LNCaP clone FGC (cell line): ENCODE data around the gene TBX21.

Experiments used
- DNase-seq: peaks from one replicate; pipeline ENCODE4 v3.0.0-alpha.2; 2011; ENCODE audit warnings: low read depth
- H3K4me3 ChIP-seq: 2 replicates; pipeline ENCODE4 v1.5.1; 2011; ENCODE audit warnings: mild to moderate bottlenecking, low read depth, low read length, control low read depth
- TF ChIP-seq, protein P1 (sequence below): IDR thresholded peaks from 2 replicates; pipeline ENCODE4 v1.5.1; 2012; ENCODE audit warnings: mild to moderate bottlenecking; ENCODE audit not compliant: control insufficient read depth, insufficient read depth; ENCODE audit errors: extremely low read depth

The TBX21 gene

DNA sequence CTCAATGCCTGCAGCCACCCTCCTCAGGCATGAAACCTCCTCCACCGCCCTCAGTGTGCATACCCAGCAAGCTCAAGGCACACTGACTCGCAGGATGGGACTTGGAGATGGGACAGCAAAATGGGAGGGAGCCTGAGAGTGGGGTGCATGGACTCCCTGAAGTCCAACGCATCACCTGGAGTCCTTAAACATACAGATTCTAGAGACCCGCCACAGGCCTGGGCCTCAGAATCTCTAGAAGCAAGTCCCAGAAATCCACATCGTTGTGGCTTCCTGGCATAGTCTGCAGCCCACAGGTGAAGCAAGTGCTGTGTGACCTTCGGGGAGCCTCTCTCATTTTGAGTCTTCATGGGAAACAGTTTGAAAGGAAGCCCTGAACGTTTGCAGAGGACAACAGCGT lies 3.6 kb upstream of the TBX21 start:
- TF ChIP-seq, protein P1, sequence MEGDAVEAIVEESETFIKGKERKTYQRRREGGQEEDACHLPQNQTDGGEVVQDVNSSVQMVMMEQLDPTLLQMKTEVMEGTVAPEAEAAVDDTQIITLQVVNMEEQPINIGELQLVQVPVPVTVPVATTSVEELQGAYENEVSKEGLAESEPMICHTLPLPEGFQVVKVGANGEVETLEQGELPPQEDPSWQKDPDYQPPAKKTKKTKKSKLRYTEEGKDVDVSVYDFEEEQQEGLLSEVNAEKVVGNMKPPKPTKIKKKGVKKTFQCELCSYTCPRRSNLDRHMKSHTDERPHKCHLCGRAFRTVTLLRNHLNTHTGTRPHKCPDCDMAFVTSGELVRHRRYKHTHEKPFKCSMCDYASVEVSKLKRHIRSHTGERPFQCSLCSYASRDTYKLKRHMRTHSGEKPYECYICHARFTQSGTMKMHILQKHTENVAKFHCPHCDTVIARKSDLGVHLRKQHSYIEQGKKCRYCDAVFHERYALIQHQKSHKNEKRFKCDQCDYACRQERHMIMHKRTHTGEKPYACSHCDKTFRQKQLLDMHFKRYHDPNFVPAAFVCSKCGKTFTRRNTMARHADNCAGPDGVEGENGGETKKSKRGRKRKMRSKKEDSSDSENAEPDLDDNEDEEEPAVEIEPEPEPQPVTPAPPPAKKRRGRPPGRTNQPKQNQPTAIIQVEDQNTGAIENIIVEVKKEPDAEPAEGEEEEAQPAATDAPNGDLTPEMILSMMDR: no peak
- no peak for DNase-seq
- no peak overlapping the region for H3K4me3 ChIP-seq

DNA sequence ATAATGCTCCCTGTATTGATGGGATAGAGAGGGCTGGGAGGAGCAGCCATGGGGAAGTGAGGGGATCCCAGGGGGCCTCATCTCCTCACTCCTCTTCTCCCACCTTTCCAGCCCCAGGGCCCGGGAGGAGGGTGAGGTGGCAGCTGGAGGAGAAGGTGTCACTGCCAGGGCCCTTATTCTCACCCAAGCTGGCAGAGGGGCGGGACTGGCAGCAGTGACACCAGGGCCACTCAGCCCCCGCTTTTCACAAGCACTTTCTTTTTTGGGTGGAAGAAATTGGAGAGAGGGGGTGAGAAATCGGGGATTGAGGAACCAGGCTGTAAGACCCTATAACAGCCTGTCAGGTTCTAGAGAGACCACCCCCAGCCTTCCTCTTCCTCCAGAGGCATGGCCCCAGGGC lies 2.4 kb upstream of the TBX21 start:
- H3K4me3 ChIP-seq: no peak overlapping the region
- no peak for DNase-seq
- TF ChIP-seq, protein P1: no peak

DNA sequence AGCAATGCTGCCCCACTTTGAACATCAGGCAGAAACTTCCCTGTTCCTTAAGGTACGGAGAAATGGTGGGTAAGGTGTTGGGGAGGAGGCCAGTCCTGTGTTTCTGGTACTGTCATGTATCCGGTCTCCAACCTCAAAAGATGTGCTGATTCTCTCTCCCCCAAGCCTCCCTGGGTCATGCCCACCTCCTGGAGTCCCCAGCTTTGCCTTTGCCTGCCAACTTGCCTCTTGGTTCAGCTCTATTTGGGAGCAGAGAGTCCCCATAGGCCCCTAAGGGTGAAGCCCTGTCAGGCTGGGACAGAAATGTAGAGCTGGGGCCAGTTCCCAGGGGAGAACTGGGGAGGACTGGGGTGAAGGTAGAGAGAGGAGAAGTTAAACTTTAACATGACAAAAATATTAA lies 1.6 kb upstream of the TBX21 start:
- H3K4me3 ChIP-seq: no peak overlapping the region
- TF ChIP-seq, protein P1: no peak
- DNase-seq: no peak

DNA sequence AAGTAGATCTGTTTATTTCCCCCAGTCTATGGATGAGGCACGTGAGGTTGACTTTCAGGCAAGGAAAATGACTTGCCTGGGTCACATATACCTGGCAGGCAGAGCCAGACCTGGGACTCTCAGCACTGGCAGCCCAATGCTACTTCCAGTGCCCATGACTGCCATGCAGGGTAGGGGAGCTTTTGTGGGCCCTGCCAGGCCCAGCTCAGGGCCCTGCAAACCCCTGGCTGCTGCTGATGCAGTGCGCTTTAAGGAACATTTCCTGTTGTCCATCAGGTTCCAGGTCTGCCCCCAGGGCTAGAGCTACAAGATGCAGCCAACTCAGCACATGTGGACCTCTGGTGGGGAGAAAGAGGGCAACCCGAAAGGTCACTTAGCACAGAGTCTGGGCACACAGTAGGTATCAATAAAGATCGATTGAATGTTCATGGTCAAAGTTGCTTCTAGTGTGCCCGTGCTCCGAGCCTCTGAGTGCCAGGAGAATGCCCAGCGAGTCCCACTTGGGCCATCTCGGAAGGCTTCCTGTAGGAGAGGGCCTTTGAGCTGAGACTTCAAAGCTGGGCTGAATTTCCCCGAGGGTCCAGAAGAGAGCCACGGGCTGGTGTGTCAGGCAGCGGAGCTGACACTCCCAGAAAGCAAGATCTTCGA lies 513 bp upstream of the TBX21 start:
- H3K4me3 ChIP-seq: no peak overlapping the region
- no peak for DNase-seq
- TF ChIP-seq, protein P1: no peak

DNA sequence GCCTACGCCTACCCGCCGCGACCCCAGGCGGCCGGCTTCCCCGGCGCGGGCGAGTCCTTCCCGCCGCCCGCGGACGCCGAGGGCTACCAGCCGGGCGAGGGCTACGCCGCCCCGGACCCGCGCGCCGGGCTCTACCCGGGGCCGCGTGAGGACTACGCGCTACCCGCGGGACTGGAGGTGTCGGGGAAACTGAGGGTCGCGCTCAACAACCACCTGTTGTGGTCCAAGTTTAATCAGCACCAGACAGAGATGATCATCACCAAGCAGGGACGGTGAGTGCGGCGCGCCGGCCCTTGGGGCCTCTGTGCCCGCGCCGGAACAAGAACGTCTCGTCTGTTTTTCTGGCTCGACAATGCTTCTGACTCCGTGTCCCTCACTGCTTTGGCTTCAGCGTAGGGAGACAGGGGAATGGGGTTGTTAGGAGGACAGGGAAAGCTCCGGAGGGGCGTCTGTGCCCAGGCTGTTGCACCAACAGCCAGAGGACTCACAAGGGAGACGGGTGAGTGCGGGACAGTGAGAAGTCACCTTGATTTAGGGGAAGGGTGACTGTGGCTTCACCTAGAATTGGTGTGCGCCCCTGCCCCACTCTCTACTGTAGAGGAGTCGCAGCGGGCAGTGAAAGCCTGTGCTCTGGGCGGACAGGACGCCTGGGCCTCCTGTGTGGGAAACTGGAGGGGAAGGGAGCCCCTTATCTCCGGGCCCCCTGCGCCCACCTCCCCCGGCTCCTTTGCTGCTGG lies 806 bp downstream of the TBX21 start:
- DNase-seq: no peak

DNA sequence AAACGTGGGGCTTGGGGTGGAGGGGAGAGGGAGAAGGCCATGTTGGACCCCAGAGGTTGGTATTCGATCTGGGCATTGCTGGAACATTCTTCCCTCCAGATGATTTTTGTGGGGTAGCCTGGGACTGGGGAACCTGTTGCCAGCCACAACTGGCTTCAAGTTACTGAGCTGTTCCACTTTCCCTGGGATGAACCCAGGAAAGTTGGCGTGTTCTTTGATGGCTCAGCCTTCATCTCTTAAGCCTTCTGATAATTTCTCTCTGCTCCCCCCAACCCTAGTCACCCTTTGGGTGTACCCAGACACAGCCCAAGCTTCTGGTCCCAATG lies 2.1 kb downstream of the TBX21 start:
- H3K4me3 ChIP-seq: no peak overlapping the region
- no peak for DNase-seq
- TF ChIP-seq, protein P1: no peak

More for the DNA sequence above, 806 bp downstream of the TBX21 start:
- H3K4me3 ChIP-seq: no peak overlapping the region
- TF ChIP-seq, protein P1: no peak
